GM19239 (cell line): ENCODE measurements around the gene USP12.
"Not testable (repeated sequence)": the region's sequence is repeated elsewhere in the genome, so short reads cannot be mapped to it uniquely, and the experiment has no call there.

Experiments
- DNase-seq: peaks from one replicate; pipeline ENCODE4 v3.0.0; 2011; ENCODE audit warnings: low spot score; ENCODE audit not compliant: insufficient read length
- FAIRE-seq: peaks from 2 replicates; lab custom pipeline; 2011; peaks lifted over from hg19 to GRCh38; lab: Jason Lieb, UNC

The USP12 gene

DNA sequence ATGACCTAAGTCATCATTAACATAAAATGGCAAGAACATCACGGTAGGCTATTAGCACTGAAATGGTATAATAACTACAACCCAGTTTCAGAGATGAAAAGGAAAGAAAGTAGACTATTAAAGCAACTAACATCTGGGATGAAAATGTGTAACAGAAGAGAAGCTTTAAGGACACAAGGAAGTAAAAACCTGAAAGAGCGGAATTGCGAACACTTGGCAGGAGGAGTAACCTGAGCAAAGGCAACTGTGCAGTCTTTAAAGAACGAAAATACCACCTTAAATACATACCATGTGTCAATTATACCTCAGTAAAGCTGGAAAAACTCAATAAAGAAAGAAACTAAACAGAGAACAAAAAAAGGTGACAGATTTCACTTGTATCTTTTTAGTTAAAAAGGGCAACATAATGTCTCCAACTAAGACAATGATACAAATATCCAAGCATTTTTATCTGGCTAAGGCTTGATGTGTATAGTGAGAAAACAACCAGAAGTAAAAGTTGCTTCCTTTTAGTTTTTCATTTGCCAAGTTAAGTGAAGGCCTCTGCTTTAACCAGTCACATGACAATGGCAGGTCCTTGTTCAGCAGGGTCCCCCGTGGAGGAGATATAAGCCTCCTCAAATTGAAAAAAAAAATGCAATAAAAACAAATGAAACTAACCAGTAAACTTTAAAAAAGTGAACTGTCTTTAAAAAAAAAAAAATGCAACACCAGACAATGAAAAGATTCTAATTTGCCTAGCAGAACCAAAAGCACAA is 11.6 kb downstream of the USP12 start:
- DNase-seq (no peak), FAIRE-seq (no peak)

DNA sequence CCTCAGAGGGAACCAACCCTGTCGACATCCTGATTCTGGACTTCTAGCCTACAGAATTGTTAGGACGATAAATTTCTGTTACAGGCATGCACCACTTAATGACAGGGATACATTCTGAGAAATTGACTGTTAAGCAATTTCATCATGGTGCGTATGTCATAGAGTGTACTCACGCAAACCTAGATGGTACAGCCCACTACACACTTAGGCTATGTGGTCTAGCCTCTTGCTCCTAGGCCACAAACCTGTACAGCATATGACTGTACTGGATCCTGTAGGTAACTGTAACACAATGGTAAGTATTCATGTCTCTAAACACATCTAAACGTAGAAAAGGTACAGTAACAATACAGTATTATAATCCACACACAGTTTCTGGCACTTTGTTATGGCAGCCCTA is 13.3 kb downstream of the USP12 start:
- FAIRE-seq, result no peak
- DNase-seq, result no peak

DNA sequence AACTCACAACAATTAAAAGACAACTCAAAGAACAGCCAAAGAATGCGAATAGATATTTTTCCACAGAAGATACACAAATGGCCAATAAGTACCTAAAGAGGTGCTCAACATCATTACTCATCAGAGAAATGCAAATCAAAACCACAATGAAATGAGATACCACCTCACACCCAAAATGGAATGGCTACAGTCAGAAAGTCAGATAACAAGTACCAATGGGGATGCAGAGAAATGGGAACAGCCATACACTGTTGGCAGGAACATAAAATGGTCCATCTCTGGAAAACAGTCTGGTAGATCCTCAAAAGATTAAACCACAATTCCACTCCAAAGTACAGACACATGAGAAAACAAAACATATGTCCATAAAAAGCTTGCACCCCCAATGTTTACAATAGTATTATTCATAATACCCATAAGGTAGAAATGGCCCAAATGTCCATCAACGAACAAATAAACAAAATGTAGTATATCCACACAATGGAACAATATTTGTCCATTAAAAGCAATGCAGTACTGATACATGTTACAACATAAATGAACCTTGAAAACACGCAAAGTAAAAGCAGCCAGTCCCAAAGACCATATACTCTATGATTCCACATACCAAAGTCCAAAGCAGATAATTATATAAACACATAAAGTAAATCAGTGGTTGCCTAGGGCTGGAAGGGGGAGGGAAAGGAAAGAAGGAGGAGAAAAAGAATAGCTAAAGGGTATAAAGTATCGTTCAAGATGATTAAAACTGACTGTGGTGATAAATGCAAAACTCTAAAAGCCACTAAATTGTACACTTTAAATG is 19.6 kb downstream of the USP12 start:
- no peak for DNase-seq
- FAIRE-seq, result peak; percentile 53

DNA sequence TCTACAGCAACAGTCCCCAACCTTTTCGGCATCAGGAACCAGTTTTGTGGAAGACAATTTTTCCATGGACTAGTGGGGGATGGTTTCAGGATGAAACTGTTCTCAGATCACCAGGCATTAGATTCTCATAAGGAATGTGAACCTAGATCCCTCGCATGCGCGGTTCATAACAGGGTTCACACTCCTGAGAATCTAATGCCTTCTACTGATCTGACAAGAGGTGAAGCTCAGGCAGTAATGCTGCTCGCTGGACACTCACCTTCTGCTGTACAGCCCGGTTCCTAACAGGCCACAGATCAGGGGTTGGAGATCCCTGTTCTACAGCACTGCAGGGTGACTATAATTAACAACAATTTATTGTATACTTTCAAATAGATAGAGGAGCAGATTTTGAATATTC is 21.9 kb downstream of the USP12 start:
- FAIRE-seq, result no peak

DNA sequence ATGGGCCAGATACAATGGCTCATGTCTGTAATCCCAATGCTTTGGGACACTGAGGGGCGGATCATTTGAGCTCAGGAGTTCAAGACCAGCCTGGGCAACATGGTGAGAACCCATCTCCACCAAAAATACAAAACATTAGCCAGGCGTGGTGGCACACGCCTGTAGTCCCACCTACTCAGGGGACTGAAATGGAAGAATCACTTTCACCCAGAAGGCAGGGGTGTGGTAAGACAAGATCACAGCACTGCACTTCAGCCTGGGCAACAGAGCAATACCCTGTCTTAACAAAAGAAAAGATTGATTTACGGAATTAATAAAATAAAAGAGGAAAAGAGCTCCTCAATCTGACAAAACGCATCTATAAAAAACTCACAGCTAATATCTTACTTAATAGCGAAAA is 22.7 kb downstream of the USP12 start:
- no peak for DNase-seq
- FAIRE-seq, result peak; percentile 80

More for the DNA sequence above, 21.9 kb downstream of the USP12 start:
- no peak for DNase-seq

DNA sequence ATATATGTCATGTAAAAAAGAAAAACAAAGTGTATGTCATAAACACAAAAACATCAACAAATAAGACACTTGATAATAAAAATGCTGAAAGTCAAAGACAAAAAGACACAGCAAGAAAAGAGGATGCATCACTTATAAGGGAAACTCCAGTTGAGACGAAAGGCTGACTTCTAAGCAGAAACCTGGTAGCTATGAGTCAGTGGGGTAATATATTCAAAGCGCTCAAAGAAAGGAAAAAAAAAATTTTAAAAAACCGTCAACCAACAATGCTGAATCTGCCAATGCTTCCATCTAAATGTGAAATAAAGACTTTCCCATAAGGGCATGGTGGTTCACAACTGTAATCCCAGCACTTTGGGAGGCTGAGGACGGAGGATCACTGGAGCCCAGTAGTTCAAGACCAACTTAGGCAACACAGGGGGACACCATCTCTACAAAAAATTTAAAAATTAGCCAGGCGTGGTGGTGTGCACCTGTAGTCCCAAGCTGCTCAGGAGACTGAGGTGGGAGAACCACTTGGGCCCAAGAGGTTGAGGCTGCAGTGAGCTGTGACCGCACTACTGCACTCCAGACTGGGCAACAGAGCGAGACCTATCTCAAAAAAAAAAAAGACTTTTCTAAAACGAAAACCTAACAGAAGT is 24.0 kb downstream of the USP12 start:
- FAIRE-seq (peak; percentile 87), DNase-seq (no peak)

DNA sequence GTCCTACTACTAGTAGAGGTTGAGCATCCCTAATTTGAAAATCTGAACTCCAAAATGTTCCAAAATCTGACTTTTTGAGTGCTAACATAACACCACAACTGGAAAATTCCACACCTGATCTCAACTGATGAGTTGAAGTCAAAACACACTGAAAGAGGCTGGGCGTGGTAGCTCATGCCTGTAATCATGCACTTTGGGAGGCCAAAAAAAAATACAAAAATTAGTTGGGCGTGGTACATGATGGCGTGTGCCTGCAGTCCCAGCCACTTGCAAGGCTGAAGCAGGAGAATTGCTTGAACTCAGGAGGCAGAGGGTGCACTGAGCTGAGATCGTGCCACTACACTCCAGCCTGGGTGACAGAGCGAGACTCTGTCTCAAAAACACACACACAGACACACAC is 29.9 kb downstream of the USP12 start:
- no peak for DNase-seq
- FAIRE-seq, result no peak

DNA sequence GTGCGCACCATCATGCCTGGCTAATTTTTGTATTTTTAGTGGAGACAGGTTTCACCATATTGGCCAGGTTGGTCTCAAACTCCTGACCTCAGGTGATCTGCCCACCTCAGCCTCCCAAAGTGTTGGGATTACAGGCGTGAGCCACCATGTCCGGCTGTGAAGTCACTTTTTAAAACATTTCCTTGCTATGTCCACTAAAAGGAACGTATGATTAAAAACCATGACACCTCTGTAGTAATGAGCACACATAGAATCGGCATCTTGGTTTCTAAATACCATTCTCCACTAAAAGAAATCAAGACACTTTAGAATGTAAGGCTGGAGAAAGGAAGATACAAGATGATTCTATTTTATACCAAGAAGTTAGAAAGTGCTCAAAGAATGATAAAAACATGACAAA is 30.5 kb downstream of the USP12 start:
- FAIRE-seq, DNase-seq: not testable (repeated sequence)

DNA sequence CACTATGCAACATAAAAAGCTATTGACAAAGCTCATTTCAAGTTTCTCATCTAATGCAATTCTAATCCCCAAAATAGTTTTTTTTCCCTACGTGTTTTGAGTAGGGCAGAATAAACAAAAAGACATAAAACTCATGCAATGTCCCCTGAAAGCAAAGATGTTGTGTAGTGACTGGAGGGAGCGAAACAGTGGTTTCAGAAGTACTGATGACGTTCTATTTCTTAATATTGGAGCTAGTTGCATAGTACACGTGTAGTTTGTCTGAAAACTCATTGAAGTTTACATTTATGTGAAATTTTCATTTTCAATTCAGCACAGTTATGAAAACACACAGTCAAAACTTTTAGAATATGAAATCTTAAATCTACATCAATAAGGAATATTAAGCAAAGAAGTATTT is 31.6 kb downstream of the USP12 start:
- peak; percentile 21 for FAIRE-seq

DNA sequence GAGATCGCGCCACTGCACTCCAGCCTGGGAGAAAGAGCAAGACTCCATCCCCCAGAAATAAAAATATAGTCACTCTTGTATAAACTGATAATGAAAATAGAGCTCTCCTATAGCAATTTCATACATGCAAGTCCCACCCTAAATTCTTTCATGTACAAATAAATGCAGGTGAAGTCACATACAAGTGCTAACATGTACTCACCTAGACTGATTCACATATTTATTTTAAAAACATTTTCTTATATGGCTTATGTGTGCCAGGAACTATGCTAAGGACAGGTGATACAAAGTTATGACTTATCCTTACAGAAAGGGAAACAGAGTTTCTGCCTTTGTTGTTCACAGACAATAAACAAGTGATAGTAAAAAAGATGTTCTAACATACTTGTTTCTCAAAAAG is 32.0 kb downstream of the USP12 start:
- FAIRE-seq (no peak), DNase-seq (no peak)

More for the DNA sequence above, 31.6 kb downstream of the USP12 start:
- no peak for DNase-seq

DNA sequence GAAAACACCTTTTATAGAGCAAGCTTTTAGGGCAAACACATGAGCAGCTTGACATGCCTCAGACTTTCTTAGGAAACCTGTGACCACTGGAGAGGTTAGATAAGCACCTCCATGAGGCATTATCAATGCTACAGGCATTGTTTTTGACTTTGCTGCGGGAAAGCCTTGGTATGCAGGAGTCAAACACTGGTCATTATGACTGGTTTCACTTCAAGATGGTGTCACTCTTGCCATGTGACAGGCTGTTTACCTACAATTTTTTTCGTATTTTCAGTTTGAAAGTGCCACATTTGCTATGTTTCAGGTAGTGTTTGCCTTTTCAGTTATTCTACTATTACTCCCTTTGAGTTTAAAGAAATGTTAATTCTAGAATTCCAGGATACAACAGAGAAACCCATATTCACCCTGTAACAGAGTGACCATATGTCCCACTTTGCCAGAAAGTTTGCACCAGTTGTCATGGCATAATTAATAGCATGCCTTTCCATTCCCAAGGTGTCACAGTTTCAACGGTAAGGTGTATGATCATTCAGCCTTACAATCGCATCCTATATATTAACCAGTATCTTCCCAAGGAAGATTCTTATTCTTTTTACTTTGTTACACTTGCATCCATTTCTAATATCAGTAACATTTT is 33.0 kb downstream of the USP12 start:
- FAIRE-seq, result peak; percentile 59

DNA sequence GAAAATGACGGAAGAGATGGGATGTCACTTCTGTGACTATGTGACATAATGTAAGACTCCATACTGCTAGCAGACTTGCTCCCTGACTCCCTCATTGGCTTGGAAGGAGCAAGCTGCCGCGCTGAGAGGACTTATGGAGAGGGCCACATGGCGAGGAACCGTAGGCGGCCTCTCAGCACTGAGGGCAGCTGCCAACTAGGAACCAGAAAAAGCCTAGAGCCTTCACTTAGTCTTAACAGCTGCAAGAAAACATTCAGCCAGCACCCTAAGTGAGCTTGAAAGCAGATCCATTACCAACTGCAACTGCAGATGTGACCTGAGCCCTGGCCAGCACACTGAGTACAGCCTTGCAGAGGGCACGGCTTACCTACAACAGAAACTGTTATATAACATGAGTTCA is 33.9 kb downstream of the USP12 start:
- DNase-seq (no peak), FAIRE-seq (peak; percentile 71)

More for the DNA sequence above, 33.0 kb downstream of the USP12 start:
- no peak for DNase-seq

DNA sequence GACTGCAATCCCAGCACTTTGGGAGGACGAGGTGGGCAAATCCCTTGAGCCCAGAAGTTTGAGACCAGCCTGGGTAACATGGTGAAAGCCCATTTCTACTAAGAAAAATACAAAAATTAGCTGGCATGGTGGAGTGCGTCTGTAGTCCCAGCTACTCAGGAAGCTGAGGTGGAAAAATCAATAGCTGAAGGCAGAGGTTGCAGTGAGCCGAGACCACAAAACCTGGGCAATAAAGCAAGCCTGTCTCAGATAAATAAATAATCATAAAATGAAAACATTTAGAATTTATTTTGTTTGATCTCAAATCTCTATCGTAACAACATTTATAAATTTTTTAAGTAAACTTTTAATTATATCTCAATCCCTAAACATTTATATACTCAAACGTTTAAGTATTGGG is 36.6 kb downstream of the USP12 start:
- no peak for FAIRE-seq
- DNase-seq, result no peak

DNA sequence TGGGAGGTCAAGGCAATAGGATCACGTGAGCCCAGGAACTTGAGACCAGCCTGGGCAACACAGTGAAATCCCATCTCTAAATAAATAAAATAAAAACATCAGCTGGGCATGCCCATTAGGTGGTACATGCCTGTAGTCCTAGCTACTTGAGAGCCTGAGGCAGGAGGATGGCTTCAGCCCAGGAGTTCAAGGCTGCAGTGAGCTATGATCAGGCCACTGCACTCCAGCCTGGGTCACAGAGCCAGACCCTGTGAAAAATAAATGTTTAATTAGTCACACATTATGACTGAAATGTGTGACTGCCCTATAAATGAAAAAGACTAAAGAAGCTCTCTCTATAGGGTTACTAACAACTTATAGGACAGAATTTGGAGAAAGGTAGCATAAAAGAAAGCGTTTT is 37.7 kb downstream of the USP12 start:
- no peak for FAIRE-seq
- no peak for DNase-seq

DNA sequence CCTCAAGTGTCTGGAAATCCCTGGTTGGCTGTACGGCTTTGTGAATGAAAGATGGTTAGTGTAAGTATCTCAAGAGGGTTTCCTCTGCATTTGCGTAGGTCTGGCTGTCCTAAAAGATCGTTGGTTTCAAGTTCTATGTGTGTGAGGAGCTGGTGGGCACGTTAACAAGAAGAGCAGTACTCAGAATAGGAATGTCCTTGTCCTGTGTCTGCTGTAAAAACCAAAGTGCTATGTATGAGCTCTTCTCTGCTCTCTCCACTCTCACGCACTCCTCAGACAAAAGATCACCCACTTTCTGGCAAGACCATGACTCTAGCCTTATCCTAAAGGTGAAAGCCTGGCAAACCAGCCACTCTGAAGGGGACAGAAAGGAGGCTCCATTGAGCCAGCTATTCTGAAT is 39.1 kb downstream of the USP12 start:
- FAIRE-seq, result peak; percentile 96
- DNase-seq, result no peak

DNA sequence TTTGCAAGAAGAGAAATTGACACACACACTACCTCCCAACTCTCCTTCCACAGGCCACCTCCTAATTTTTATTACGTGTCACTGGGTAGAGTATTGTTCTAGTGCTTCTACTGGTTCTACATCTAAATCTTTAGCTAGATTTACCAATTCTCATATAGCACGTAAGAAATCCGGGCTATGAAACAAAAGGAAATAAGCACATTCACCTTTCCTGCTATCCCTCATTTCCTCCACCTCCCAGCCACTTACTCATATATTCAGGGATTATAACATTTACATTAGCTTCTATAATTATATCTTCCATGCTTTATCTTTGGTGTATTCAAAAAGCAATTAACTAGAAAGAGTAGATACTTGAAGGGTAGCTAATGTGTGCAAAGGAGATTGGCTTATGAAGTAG is 39.7 kb downstream of the USP12 start:
- FAIRE-seq (no peak), DNase-seq (no peak)

DNA sequence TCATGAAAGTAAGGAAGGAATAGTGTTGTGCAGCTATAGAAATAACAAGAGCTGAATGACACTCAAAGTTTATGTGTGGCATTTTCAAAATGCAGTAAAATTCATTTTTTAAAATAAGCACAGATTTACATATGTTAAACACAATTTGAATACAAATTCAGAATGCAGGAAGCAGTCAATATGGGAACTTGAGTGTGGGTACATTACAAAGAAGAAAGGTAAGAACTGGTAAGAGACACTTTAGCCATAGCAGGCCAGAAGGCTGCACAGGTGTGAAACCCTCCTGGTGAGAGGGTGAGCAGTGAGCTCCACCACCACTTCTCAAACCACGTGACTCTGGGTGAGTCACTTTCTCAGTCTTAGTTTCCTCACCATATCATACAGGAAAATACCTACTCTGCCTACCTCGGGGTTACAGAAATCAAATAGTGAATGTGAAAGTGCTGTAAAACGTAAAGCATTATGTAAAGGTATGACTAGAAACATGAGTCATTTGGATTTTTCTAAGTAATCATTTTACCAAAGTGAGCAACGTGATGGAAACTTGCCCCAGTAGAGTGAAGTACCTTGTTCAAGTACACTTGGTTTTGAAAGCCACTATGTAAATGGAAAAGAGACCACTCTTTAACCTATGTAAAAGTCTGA is 40.5 kb downstream of the USP12 start:
- DNase-seq, result peak; percentile 48
- FAIRE-seq, result peak; percentile 96

DNA sequence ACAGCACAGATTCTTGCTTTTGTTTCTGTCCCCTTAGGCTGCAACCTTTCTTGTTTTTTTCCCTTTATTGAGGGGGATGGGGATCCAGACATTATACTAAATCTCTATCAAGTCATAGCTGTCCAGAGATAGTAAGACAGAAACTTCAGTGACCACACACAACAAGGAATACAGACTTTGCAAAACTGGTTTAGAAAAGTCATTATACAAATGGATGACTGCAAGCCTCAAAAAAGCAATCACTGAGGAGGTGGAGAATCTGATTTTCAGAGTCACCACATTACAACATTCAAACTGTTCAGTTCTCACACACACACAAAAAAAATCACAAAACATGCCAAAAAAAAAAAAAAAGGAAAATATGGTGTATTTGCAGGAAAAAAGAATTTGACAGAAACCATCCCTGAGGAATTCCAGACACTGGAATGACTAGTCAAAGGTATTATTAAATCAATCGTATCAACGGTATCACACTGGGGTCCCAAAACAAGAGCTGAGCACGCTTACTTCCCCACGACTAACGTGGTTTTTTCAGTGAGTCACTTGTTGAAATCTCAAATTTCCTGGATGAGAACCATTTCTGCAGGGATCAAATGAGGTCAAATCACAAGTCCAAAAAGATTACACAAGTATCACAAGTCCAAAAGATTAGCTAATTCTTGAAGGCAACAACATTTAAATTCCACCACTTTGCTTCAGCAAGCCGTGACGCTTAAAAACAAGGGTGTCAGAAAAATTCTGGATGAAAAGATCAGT is 41.2 kb downstream of the USP12 start:
- DNase-seq, result no peak
- no peak for FAIRE-seq

DNA sequence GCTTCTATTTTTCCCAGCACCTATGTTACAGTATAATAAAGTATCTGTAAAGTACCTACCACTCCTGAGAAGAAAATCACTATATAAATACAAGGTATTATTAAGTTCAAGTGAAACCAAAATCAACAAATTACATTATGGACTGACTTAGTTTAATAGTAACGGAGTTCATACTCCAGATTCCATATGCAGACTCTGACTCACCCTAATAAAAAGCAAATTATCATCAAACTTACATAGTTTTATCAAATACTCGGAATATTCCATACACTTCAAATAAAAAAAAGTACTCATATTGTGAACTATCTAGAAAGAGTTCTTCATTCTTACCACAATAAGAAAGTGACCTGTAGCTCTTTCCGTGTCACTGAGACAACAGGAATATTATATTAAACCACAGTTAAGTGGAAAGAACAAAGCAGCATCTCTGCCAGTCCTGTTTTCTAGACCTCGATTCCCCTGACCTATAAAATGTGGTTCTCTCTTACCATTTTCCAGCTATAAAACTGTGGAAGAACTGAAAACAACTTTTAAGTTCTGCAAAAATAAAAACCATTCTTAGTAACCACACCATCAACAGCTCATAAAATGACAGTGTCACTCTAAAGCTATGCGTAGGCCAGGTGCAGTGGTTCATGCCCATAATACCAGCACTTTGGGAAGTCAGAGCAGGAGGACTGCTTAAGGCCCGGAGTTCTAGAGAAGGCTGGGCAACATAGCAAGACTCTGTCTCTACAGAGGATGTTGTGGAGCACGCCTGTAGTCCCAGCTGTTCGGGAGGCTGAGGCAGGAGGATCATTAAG is 42.6 kb downstream of the USP12 start:
- DNase-seq (no peak), FAIRE-seq (no peak)
